ENCODE data around the gene MYDGF.

MYDGF gene

GRCh38 chr19:4675346-4675745 is 5.2 kb upstream of the MYDGF start:
- DNase-seq (ENCODE audit: low read depth in 3 of 3), result no peak

GRCh38 chr19:4673726-4674125 is 3.6 kb upstream of the MYDGF start:
- no peak for DNase-seq (ENCODE audit: low read depth in 3 of 3)

GRCh38 chr19:4673216-4673615 is 3.1 kb upstream of the MYDGF start:
- DNase-seq (ENCODE audit: low read depth in 3 of 3), result no peak

- no peak for DNase-seq (ENCODE audit: low read depth in 3 of 3)
Observed at GRCh38 chr19:4671185-4671851, 1.2 kb upstream of the MYDGF start.

DNA sequence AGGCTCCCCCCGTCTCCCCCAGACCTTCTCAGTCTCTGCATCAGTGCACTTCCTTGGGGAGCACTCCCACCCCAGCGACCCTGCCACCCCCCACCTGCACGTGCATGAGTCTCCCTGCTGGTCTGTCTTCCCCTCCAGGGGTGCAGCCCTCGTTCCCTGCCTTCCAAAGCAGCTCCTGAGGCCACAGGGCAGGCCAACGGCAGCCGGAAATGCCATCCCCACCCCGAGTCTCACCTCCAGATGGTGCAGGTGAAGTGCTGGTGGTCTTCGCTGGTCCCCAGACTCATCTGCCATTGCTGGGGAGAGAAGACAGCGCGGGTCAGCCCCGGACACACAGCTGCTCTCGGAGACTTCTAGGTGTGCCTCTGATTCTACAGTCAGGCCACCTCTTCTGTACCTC is 5.5 kb downstream of the MYDGF start:
- DNase-seq (ENCODE audit: low read depth in 3 of 3), result no peak

GRCh38 chr19:4662812-4663211 is 7.3 kb downstream of the MYDGF start:
- no peak for DNase-seq (ENCODE audit: low read depth in 3 of 3)

- no peak for DNase-seq (ENCODE audit: low read depth in 3 of 3)
Observed at GRCh38 chr19:4662020-4662695, 8.0 kb downstream of the MYDGF start.

- DNase-seq (ENCODE audit: low read depth in 3 of 3), result no peak
Observed at GRCh38 chr19:4660993-4661392, 9.1 kb downstream of the MYDGF start.

DNA sequence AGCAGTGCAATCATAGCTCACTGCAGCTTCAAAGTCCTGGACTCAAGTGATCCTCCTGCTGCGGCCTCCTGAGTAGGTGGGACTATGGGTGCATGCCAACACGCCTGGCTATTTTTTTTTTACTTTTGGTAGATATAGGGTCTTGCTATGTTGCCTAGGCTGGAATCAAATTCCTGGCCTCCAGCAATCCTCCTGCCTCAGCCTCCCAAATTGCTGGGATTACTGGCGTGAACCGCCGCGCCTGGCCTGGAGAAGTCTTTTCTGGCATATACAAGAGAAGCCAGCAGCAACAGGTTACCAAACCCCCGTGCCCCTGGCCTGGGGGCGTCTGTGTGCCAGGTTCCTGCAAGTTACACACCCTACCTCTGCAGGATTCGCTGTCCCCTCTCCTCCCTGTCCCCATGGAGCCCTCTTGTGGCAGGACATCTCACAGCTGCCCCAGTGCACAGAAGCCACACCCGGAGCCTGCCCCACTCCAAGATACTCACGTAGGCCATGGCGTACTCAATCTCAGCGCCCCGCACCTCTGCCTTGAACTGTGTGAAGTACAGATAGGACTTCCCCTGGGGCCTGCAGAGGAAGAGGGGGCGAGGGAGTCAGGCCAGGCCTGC is 9.9 kb downstream of the MYDGF start:
- no peak for DNase-seq (ENCODE audit: low read depth in 3 of 3)

GRCh38 chr19:4657835-4658234 is 12.3 kb downstream of the MYDGF start:
- DNase-seq (ENCODE audit: low read depth in 3 of 3), result no peak

GRCh38 chr19:4657262-4657661 is 12.9 kb downstream of the MYDGF start:
- no peak for DNase-seq (ENCODE audit: low read depth in 3 of 3)

GRCh38 chr19:4656102-4656501 is 14.0 kb downstream of the MYDGF start:
- no peak for DNase-seq (ENCODE audit: low read depth in 3 of 3)

DNA sequence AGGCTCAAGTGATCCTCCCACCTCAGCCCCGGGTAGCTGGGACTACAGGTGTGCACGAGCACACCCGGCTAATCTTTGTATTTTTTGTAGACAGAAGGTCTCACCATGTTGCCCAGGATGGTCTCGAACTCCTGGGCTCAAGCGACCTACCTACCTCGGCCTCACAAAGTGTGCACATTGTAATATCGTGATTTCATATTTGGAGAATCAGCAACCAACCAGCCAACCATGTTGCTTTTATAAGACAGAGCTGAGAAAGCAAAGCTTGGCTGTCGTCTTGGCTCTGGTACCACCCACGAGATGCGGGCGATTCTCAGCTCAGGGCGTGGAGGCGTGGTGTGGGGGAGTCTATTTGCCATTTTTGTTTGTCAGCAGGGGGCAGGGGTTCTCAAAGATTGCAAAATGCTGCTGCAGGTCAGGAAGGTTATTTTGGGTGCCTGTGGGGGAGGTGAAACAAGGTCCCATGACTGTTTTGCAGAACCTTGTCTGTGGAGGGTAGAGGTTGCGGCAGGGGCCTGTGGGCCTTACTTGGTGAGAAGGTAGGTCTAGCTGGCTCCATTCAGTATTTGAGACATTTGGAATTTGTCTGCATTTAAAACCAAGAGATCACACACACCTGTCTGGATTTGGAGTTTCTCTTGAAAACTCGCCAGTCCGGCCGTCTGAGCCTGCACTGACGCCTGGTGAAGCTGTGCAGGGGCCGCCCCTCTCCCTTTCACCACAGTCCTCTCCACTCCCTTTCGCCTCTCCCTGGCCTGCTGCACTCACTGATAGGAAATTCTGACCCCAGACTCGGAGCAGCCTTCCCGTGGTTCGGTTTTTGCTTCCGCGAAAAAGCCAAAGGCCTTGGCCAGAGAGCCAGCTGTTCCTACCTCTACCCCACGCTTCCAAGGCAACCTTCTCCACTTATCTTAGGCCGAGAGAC is 15.4 kb downstream of the MYDGF start:
- DNase-seq (ENCODE audit: low read depth in 3 of 3), result no peak

DNA sequence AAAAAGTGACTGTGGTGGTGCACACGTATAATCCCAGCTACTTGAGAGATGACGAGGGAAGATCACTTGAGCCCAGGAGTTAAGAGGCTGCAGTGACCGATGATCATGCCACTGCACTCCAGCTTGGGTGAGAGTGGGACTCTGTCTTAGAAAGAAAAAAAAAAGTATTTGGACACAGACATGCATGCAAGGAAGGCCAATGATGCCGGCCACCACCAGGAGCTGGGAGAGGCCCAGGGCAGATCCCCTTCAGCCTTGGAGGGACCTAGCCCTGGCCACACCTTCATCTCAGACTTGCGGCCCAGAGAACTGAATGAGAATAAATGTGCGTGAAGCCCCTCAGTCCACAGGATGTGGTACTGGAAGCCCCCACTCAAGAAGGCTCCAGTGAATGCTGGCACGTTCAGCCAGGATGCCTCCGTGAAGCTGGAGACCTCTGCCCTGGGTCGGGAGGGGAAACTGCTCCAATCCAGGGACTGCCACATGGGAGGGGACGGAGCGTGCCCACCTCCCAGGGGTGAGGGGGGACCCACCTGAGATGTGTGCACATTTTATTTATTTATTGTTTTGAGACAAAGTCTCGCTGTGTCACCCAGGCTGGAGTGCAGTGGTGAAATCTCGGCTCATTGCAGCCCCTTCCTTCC is 16.2 kb downstream of the MYDGF start:
- no peak for DNase-seq (ENCODE audit: low read depth in 3 of 3)

- DNase-seq (ENCODE audit: low read depth in 3 of 3), result no peak
Observed at GRCh38 chr19:4652075-4652474, 18.1 kb downstream of the MYDGF start.

GRCh38 chr19:4650159-4650558 is 20.0 kb downstream of the MYDGF start:
- DNase-seq (ENCODE audit: low read depth in 3 of 3), result no peak

DNA sequence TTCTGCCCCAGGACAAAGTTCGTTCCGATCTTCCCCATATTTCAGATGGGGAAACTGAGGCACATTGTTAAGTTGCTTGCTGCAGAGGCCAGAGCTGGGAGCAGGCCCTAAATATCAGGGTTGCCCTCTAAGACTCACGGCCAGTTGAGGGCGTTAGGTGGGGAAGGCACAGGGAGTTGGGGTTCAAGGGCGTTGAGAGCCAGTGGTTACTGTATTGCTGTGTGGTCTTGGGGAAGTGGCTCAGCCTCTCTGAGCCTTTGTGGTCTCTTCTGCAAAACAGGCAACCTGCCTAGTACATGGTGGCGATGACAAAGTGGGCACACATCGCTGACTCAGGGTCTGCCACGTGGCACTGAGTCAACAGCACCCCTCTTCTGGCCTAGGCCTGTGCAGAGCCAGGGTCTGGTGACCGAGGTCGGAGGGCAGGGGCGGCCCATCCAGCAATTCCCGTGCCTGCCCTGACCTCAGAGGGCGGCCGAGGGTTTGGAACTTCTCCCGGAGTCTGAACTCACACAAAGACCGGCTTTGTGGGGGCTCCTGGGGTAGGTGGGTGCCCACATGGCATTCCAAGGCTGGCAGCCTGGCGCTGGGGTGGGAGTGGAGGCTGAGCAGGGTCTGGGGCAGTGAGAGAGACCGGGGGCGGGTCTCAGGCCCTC is 20.6 kb downstream of the MYDGF start:
- no peak for DNase-seq (ENCODE audit: low read depth in 3 of 3)

- DNase-seq (ENCODE audit: low read depth in 3 of 3), result no peak
Observed at GRCh38 chr19:4647676-4648644, 22.2 kb downstream of the MYDGF start.

DNA sequence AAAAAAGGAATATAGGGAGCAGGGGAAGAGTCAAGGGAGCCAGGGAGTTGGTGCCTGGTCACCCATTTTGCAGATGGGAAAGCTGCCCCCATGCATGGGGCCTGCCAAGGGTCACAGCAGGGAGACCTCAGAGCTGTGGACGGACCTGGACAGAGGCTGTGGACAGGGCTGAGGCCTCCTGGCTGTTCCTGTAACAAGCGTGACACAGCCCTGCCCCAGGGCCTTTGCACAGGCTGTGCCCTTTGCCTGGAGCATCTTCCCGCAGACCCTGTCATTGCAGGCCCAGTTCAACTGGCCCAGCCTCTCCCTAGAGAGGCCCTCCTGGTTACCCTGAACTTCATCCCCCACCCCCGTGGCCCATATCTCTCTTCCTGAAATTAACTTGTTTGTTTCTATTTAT is 24.4 kb downstream of the MYDGF start:
- DNase-seq (ENCODE audit: low read depth in 3 of 3), result no peak

GRCh38 chr19:4642625-4643024 is 27.5 kb downstream of the MYDGF start:
- no peak for DNase-seq (ENCODE audit: low read depth in 3 of 3)
